ENCODE data around the gene F7. TPM values are rescaled to one million over a fixed set of nuclear protein-coding genes. Genes with fewer than 3 reads are reported as not detected.
"Not testable (repeated sequence)": the region's sequence is repeated elsewhere in the genome, so short reads cannot be mapped to it uniquely, and the experiment has no call there.

The F7 gene
- total RNA-seq, 1 donor from 2014 or later, result under 0.01 TPM

DNA sequence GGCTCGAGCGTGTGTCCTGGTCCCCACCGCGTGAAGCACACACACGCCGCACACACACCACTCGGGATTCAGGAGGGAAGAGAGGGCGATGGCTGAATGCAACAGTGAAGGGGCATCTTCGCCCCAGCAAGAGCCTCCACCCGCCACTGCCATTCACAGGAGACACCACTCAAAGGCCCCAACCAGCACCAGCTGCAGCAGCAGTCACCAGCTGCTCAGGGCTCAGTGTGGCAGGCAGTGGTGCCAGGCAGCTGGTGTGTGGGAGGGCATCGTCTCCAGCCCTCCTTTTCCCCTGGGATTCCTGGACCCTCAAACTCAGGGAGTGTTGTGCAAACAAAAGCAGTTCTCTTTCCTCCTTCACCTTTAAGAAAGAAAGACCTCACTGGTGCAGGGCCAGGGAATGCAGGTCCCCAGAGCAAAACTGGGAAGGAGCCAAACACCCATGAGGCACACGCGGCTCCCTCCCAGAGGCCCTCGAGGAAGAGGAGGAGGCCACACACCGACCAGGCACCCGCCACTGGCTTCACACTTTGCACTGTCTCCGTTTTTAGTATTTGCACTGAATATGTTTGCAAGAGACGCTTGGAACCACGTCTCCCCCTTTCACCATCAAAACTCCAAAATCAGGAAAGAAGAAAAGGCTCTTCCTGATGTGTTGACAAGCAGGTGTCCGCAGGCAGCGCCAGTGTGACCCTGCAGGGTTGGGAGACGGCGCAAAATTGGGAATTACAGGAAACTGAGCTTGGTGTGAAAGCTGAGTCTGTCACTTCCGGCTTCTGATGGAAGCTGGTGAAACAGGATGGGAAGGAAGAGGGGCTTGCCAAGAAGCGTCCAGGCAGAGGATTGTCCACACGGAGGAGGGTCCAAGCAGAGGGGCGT, 26.4 kb upstream of the F7 start:
- Histone ChIP-seq H3K9me3 (ENCODE audit: control insufficient read depth in 3 of 3, low read length in 3 of 3) (no peaks in the 10 kb centered on the region), H3K4me1 (ENCODE audit: control insufficient read depth in 3 of 3, insufficient read depth in 3 of 3, low read length in 3 of 3) (peaks cover 5 to 10% (median 8%) of the 10 kb centered on the region in 3 donors), H3K9ac (ENCODE audit: low read depth in 1 of 3, low read length in 3 of 3) (no peak overlapping the region), H3K27ac (ENCODE audit: low read depth, low read length) (no peak overlapping the region), H3K36me3 (ENCODE audit: control insufficient read depth in 3 of 3, insufficient read depth in 3 of 3, low read length in 3 of 3) (peaks cover 0 to 10% (median 5%) of the 10 kb centered on the region in 3 donors), H3K27me3 (ENCODE audit: control insufficient read depth in 3 of 3, insufficient read depth in 3 of 3, low read length in 3 of 3) (peaks cover 7 to 9% (median 8%) of the 10 kb centered on the region in 3 donors), H3K4me3 (ENCODE audit: low read length in 3 of 3) (no peak overlapping the region)

DNA sequence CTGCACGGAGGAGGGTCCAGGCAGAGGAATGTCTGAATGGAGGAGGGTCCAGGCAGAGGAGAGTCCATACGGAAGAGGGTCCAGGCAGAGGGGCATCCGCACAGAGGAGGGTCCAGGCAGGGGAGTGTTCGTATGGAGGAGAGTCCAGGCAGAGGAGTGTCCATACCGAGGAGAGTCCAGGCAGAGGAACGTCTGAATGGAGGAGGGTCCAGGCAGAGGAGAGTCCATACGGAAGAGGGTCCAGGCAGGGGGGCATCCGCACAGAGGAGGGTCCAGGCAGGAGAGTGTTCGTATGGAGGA, 25.9 kb upstream of the F7 start:
- H3K4me3 ChIP-seq (ENCODE audit: low read length in 3 of 3); H3K36me3 ChIP-seq (ENCODE audit: control insufficient read depth in 3 of 3, insufficient read depth in 3 of 3, low read length in 3 of 3); H3K27me3 ChIP-seq (ENCODE audit: control insufficient read depth in 3 of 3, insufficient read depth in 3 of 3, low read length in 3 of 3); H3K27ac ChIP-seq (ENCODE audit: low read depth, low read length); H3K9me3 ChIP-seq (ENCODE audit: control insufficient read depth in 3 of 3, low read length in 3 of 3); H3K9ac ChIP-seq (ENCODE audit: low read depth in 1 of 3, low read length in 3 of 3): not testable (repeated sequence)
- H3K4me1 ChIP-seq (ENCODE audit: control insufficient read depth in 3 of 3, insufficient read depth in 3 of 3, low read length in 3 of 3), result peaks cover 5 to 10% (median 8%) of the 10 kb centered on the region in 3 donors

DNA sequence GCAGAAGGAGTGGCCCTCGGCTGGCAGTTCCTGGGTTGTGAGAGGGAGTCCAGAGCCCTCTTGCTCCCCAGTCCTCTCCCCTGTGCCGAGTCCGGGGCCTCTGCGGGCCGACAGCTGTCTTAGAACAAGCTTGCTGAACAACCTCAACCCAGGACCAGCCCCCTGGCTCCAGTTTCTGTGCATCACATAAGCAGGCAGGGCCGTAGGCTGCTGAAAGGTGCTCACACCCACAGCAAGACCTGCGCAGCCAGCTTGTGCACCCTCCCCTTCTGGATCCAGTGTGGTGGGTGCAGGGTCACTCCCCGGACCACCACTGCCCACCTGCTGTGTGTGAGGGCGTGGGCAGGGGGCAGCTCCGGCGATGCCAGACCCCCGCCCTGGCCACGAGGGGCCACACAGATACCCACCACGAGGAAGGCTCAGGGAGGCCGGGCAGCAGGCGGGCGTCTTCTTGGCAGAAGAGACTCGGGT, 25.2 kb upstream of the F7 start:
- Histone ChIP-seq H3K4me3 (ENCODE audit: low read length in 3 of 3) (no peak overlapping the region), H3K9ac (ENCODE audit: low read depth in 1 of 3, low read length in 3 of 3) (no peak overlapping the region), H3K36me3 (ENCODE audit: control insufficient read depth in 3 of 3, insufficient read depth in 3 of 3, low read length in 3 of 3) (peaks cover 0 to 10% (median 8%) of the 10 kb centered on the region in 3 donors), H3K4me1 (ENCODE audit: control insufficient read depth in 3 of 3, insufficient read depth in 3 of 3, low read length in 3 of 3) (peaks cover 5 to 10% (median 8%) of the 10 kb centered on the region in 3 donors), H3K9me3 (ENCODE audit: control insufficient read depth in 3 of 3, low read length in 3 of 3) (no peaks in the 10 kb centered on the region), H3K27ac (ENCODE audit: low read depth, low read length) (no peak overlapping the region), H3K27me3 (ENCODE audit: control insufficient read depth in 3 of 3, insufficient read depth in 3 of 3, low read length in 3 of 3) (peaks cover 7 to 9% (median 8%) of the 10 kb centered on the region in 3 donors)

DNA sequence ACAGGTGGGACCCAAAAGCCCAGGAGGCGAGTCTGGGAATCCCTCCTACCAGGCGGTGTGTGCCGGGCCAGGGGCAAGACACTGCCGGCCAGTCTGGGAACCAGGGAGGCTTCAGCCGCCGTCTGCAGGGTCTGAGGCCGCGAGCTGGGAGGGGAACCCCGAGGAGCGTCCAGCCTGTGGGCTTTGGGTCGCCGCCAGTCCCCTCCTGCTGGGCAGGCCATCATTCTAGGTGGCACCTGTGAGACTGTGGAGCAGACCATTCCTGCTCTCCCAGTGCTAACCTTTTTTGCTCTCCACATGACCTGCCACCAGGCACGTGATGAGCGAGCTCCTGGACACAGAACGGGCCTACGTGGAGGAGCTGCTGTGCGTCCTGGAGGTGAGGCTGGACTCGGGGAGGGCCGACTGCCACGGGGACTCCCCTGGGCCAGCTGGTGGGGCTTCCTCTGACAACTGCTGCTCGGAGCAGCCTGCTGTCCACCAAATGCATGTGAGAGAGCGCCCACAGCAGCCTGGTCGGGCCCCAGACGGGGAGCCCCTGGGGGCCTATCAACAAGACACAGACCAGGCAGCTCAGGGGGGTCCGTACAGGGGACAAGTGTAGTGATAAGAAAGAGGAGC, 24.6 kb upstream of the F7 start:
- H3K27ac ChIP-seq (ENCODE audit: low read depth, low read length), result no peak overlapping the region
- peaks cover 5 to 10% (median 8%) of the 10 kb centered on the region in 3 donors for H3K4me1 ChIP-seq (ENCODE audit: control insufficient read depth in 3 of 3, insufficient read depth in 3 of 3, low read length in 3 of 3)
- peaks cover 7 to 9% (median 8%) of the 10 kb centered on the region in 3 donors for H3K27me3 ChIP-seq (ENCODE audit: control insufficient read depth in 3 of 3, insufficient read depth in 3 of 3, low read length in 3 of 3)
- no peaks in the 10 kb centered on the region for H3K9me3 ChIP-seq (ENCODE audit: control insufficient read depth in 3 of 3, low read length in 3 of 3)
- H3K4me3 ChIP-seq (ENCODE audit: low read length in 3 of 3), result no peak overlapping the region
- no peak overlapping the region for H3K9ac ChIP-seq (ENCODE audit: low read depth in 1 of 3, low read length in 3 of 3)
- peaks cover 0 to 8% (median 7%) of the 10 kb centered on the region in 3 donors for H3K36me3 ChIP-seq (ENCODE audit: control insufficient read depth in 3 of 3, insufficient read depth in 3 of 3, low read length in 3 of 3)

DNA sequence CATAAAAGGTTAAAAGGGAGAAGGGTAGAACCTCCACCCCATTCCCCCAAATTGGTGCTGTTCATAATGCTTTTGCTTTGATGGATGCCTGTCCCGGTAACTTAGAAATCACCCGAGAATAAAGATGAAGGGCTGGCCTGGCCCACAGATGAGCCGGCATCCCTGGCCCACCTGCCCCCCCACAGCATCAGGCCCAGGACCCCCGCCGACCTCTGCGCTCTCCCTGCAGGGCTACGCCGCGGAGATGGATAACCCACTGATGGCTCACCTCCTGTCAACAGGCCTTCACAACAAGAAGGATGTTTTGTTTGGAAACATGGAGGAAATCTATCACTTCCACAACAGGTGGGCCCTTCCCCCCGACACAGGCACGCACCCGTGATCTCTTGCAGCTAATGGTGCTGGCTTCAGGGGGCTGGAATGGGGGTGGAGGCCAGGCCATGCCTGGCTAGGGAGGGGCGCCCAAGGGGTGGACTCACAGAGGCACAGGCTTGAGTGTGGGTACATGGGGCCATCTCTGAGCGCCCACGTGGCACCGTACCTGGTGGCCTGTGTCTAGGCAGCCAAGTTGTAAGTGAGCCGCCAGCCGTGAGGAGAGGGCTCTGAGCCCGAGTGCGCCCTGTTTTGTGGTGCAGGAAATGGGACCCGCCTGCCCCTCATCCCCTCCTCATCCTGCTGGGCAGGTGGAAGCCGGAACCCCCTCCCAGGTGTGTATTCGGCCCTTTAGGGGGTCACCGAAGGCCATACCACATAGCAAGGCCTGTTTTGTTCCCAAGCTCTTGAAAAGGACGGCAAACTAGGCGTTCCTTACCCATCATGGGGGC, 23.2 kb upstream of the F7 start:
- Histone ChIP-seq H3K36me3 (ENCODE audit: control insufficient read depth in 3 of 3, insufficient read depth in 3 of 3, low read length in 3 of 3) (peaks cover 0 to 13% (median 10%) of the 10 kb centered on the region in 3 donors), H3K9ac (ENCODE audit: low read depth in 1 of 3, low read length in 3 of 3) (no peak overlapping the region), H3K27ac (ENCODE audit: low read depth, low read length) (no peak overlapping the region), H3K4me1 (ENCODE audit: control insufficient read depth in 3 of 3, insufficient read depth in 3 of 3, low read length in 3 of 3) (peaks cover 5 to 10% (median 8%) of the 10 kb centered on the region in 3 donors), H3K4me3 (ENCODE audit: low read length in 3 of 3) (no peak overlapping the region), H3K27me3 (ENCODE audit: control insufficient read depth in 3 of 3, insufficient read depth in 3 of 3, low read length in 3 of 3) (peaks cover 7 to 9% (median 8%) of the 10 kb centered on the region in 3 donors), H3K9me3 (ENCODE audit: control insufficient read depth in 3 of 3, low read length in 3 of 3) (no peaks in the 10 kb centered on the region)

DNA sequence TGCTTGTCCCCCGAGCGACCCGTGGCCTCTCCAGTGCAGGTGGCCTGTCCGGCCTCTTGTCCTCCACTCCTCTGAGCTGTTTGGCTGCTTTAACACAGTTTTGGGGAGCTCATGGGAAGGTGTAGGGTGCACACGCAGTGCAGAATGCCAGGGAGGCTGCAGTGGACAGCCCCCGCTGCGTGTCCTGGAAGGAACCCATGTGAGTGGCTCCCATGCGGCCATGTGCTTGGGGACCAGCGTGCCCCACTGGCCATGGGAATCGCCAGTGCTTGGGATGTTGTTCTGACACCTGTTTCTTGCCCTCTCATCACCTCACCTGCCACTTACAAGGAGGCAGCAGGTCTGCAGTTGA, 22.6 kb upstream of the F7 start:
- Histone ChIP-seq H3K9ac (ENCODE audit: low read depth in 1 of 3, low read length in 3 of 3) (peak overlapping the region in 1 of 3 donors; percentile 40), H3K4me3 (ENCODE audit: low read length in 3 of 3) (no peak overlapping the region), H3K27me3 (ENCODE audit: control insufficient read depth in 3 of 3, insufficient read depth in 3 of 3, low read length in 3 of 3) (peaks cover 7 to 8% (median 7%) of the 10 kb centered on the region in 3 donors), H3K36me3 (ENCODE audit: control insufficient read depth in 3 of 3, insufficient read depth in 3 of 3, low read length in 3 of 3) (peaks cover 0 to 17% (median 11%) of the 10 kb centered on the region in 3 donors), H3K9me3 (ENCODE audit: control insufficient read depth in 3 of 3, low read length in 3 of 3) (no peaks in the 10 kb centered on the region), H3K4me1 (ENCODE audit: control insufficient read depth in 3 of 3, insufficient read depth in 3 of 3, low read length in 3 of 3) (peaks cover 5 to 10% (median 8%) of the 10 kb centered on the region in 3 donors), H3K27ac (ENCODE audit: low read depth, low read length) (no peak overlapping the region)

DNA sequence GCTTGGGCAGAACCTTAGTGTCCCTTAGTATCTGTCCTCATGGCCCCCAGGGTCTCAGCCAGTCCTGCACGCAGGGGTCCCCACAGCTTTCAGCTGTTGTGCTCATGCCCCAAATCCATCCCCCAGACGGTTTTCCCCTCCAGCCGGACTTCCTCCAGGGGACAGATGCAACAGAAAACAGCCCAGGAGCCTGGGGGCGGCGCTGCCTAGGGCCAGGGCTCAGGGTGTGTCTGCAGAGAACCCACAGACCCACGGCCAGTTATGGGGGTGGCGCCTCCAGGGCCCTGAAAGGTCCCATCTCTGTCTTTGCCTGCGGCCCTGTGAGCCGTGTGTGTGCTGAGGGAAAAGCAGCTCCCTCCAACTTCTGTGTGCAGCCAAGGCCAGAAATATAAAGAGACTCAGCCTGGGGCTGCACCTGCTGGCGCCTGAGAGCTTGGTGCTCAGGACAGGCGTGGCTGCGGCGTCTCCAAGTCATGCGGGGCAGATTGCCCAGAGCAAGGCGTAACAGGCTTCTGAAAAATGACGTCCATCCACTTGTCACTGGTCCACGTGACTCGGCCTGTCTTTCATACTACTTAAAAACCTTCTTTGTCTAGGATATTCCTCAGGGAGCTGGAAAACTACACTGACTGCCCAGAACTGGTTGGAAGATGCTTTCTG, 22.1 kb upstream of the F7 start:
- peaks cover 0 to 17% (median 11%) of the 10 kb centered on the region in 3 donors for H3K36me3 ChIP-seq (ENCODE audit: control insufficient read depth in 3 of 3, insufficient read depth in 3 of 3, low read length in 3 of 3)
- peak overlapping the region in 1 of 3 donors; percentile 22 for H3K4me3 ChIP-seq (ENCODE audit: low read length in 3 of 3)
- no peaks in the 10 kb centered on the region for H3K9me3 ChIP-seq (ENCODE audit: control insufficient read depth in 3 of 3, low read length in 3 of 3)
- peaks cover 5 to 7% (median 6%) of the 10 kb centered on the region in 3 donors for H3K27me3 ChIP-seq (ENCODE audit: control insufficient read depth in 3 of 3, insufficient read depth in 3 of 3, low read length in 3 of 3)
- H3K4me1 ChIP-seq (ENCODE audit: control insufficient read depth in 3 of 3, insufficient read depth in 3 of 3, low read length in 3 of 3), result peaks cover 5 to 10% (median 8%) of the 10 kb centered on the region in 3 donors
- H3K9ac ChIP-seq (ENCODE audit: low read depth in 1 of 3, low read length in 3 of 3), result peak overlapping the region in 1 of 3 donors; percentile 40
- H3K27ac ChIP-seq (ENCODE audit: low read depth, low read length), result no peak overlapping the region

DNA sequence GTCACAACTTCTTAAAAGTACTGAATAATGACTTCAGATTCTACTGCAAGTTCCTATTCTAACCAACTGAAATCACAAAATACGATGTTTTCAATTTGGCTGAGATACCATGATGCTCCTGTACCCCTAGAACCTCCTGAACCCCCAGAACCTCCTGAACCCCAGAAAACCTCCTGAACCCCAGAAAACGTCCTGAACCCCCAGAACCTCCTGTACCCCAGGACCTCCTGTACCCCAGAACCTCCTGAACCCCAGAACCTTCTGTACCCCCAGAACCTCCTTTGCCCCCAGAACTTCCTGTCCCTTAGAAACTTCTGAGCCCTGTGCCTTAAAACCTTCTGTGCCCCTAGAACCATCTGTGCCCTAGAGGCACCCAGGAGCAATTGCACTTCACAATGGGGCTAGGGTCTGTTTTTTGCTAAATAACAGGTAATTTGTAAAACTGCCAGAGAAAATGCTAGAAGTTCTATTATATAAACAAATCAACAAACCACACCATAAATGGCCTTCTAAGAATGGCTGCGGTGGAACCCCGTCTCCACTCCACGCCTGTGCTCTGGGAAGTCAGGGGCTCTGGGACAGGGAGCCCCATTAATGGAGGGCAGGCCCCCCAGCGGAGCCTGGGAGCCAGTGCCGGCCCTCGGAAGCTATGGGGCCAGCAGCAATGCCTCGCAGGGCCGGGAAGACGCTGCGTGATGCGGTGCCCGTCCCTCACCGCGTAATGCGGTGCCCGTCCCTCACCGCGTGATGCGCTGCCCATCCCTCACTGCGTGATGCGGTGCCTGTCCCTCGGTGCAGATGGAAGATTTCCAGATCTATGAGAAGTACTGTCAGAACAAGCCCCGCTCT, 21.3 kb upstream of the F7 start:
- H3K27ac ChIP-seq (ENCODE audit: low read depth, low read length), result no peak overlapping the region

More for the DNA sequence above, 21.3 kb upstream of the F7 start:
- H3K27me3 ChIP-seq (ENCODE audit: control insufficient read depth in 3 of 3, insufficient read depth in 3 of 3, low read length in 3 of 3), result peaks cover 0 to 3% (median 0%) of the 10 kb centered on the region in 3 donors
- H3K9me3 ChIP-seq (ENCODE audit: control insufficient read depth in 3 of 3, low read length in 3 of 3), result no peaks in the 10 kb centered on the region
- H3K9ac ChIP-seq (ENCODE audit: low read depth in 1 of 3, low read length in 3 of 3), result no peak overlapping the region
- peaks cover 5 to 10% (median 8%) of the 10 kb centered on the region in 3 donors for H3K4me1 ChIP-seq (ENCODE audit: control insufficient read depth in 3 of 3, insufficient read depth in 3 of 3, low read length in 3 of 3)
- no peak overlapping the region for H3K4me3 ChIP-seq (ENCODE audit: low read length in 3 of 3)
- peaks cover 0 to 17% (median 10%) of the 10 kb centered on the region in 3 donors for H3K36me3 ChIP-seq (ENCODE audit: control insufficient read depth in 3 of 3, insufficient read depth in 3 of 3, low read length in 3 of 3)

Data from skeletal muscle tissue (tissue), 4 donors.